ENCODE data around the gene SMURF2.
"Not testable (repeated sequence)": the region's sequence is repeated elsewhere in the genome, so short reads cannot be mapped to it uniquely, and the experiment has no call there.

The SMURF2 gene

DNA sequence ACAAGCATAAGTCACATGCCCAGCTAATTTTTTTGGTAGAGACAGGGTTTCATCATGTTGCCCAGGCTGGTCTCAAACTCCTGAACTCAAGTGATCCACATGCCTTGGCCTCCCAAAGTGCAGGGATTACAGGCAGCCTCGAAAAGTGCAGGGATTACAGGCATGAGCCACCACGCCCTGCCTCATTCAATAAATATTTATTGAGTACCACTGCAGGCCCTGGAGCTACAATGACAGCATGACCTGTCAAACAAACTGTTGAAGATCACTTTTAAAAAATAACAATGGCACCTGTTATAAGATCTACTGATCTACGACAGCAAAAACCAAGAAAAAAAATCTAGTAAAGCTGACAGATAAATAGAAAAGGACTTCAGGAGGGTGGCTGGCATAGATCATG is 79.1 kb downstream of the SMURF2 start:
- no peak for DNase-seq (ENCODE audit: extremely low read depth, low read depth)
- TF ChIP-seq, protein P1, sequence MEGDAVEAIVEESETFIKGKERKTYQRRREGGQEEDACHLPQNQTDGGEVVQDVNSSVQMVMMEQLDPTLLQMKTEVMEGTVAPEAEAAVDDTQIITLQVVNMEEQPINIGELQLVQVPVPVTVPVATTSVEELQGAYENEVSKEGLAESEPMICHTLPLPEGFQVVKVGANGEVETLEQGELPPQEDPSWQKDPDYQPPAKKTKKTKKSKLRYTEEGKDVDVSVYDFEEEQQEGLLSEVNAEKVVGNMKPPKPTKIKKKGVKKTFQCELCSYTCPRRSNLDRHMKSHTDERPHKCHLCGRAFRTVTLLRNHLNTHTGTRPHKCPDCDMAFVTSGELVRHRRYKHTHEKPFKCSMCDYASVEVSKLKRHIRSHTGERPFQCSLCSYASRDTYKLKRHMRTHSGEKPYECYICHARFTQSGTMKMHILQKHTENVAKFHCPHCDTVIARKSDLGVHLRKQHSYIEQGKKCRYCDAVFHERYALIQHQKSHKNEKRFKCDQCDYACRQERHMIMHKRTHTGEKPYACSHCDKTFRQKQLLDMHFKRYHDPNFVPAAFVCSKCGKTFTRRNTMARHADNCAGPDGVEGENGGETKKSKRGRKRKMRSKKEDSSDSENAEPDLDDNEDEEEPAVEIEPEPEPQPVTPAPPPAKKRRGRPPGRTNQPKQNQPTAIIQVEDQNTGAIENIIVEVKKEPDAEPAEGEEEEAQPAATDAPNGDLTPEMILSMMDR (IDR thresholded peaks at IDR 0.05; ENCODE audit: low read depth, low read length): no peak

DNA sequence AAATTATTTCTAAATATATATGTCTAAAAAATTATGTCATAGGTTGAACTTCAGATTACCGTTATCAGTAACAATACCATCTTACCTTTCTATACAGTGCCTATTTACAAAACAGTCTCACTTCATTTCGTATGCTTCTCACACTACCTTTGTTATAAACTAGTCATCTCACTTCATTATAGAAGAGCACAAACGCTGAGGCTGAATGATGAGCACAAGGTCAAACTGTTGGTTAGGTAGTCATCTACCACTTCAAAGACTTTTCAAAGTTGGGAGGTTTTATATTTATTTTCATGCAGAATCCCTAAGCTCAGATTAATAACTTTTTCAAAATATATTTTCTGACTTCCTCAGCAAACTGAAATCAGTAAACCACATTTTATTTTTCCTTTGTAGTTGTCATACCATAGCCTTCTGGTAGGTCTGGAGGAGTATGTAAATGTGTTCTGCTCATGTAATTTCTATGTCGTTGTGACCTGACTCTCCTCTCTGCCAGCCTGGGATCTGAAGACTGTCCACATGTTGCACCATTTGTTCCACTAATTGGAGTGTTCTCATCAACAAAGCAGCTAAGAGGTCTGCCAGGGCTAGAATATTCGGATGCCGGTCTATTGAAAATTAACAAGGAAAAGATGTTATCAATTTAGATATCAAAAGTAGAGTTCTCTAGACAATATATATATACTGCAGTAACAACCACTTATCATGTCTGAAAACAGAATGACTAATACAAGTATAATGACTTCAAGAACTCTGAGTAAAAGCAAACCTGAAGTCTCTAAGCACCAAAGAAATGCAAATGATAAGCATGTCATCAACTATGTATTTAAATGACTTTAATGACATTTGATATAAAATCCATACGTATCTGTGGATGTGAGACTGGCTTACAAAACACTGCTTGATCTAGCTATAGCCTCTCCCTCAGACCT is 81.5 kb downstream of the SMURF2 start:
- TF ChIP-seq, protein P1 (IDR thresholded peaks at IDR 0.05; ENCODE audit: low read depth, low read length): no peak
- DNase-seq (ENCODE audit: extremely low read depth, low read depth): no peak

- no peak for DNase-seq (ENCODE audit: extremely low read depth, low read depth)
- TF ChIP-seq, protein P1 (IDR thresholded peaks at IDR 0.05; ENCODE audit: low read depth, low read length): no peak
These were observed 82.2 kb downstream of the SMURF2 start for GRCh38 chr17:64579917-64580316.

DNA sequence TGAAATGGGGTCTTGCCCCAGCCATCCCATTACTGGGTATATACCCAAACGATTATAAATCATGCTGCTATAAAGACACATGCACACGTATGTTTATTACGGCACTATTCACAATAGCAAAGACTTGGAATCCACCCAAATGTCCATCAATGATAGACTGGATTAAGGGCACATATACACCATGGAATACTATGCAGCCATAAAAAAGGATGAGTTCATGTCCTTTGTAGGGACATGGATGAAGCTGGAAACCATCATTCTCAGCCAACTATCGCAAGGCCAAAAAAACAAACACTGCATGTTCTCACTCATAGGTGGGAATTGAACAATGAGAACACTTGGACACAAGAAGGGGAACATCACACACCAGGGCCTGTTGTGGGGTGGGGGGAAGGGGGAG is 85.1 kb downstream of the SMURF2 start:
- DNase-seq (ENCODE audit: extremely low read depth, low read depth): not testable (repeated sequence)

GRCh38 chr17:64575431-64575830 is 86.7 kb downstream of the SMURF2 start:
- TF ChIP-seq, protein P1 (IDR thresholded peaks at IDR 0.05; ENCODE audit: low read depth, low read length): no peak
- no peak for DNase-seq (ENCODE audit: extremely low read depth, low read depth)

GRCh38 chr17:64574646-64575045 is 87.5 kb downstream of the SMURF2 start:
- TF ChIP-seq, protein P1 (IDR thresholded peaks at IDR 0.05; ENCODE audit: low read depth, low read length): no peak
- no peak for DNase-seq (ENCODE audit: extremely low read depth, low read depth)

- DNase-seq (ENCODE audit: extremely low read depth, low read depth): no peak
- TF ChIP-seq, protein P1 (IDR thresholded peaks at IDR 0.05; ENCODE audit: low read depth, low read length): no peak
These were observed 88.9 kb downstream of the SMURF2 start for GRCh38 chr17:64573214-64573613.

Measured in AG09319 (cell line).